Measurements from ENCODE around the gene PEA15. TPM values are rescaled to one million over a fixed set of nuclear protein-coding genes. Genes with fewer than 3 reads are reported as not detected.

Gene PEA15
- total and polyA plus RNA-seq, 10 of the 15 experiments (the other 5 are each of a cell fraction or from before 2014, with no cell fraction given) = 15.1 to 269 (median 65.6) TPM

DNA sequence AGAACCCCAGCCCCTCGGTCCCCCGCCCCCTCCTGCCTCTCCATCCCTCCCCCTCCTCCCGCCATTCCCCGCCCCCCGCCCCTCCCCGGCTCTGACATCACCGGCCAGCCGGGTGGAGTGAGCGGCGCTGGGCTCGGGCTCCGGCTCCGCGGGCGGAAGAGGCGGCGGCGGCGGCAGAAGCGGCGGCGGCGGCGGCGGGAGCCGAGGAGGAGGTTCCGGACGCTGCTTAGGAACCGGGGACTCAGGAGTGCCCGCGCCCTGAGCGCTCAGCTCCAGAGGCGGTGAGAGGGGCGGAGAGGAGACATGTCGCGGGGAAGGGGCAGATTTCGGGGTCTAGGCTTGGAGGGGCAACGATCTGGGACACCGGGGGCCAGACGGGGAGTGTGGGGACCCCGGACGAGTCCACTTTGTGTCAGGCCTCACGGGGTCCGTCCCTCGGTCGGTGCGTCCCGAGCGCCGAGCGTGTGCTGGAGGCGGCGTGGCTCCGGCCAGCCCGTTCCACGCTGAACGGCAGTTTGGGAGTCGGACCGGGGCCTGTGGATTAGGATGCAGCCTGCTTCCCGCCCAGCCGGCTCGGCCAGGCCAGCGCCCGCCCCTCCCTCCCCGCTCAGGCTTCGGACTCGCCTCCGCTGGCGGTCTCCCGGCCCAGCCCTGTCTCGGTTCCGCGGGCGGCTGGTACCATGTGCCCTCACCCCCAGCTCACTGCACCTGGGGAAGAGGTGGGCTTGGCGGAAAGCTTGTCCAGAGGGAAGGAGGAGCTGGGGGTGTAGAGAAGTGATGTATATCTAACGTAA lies at the start of gene PEA15 (continued):
- TF ChIP-seq, protein P1, sequence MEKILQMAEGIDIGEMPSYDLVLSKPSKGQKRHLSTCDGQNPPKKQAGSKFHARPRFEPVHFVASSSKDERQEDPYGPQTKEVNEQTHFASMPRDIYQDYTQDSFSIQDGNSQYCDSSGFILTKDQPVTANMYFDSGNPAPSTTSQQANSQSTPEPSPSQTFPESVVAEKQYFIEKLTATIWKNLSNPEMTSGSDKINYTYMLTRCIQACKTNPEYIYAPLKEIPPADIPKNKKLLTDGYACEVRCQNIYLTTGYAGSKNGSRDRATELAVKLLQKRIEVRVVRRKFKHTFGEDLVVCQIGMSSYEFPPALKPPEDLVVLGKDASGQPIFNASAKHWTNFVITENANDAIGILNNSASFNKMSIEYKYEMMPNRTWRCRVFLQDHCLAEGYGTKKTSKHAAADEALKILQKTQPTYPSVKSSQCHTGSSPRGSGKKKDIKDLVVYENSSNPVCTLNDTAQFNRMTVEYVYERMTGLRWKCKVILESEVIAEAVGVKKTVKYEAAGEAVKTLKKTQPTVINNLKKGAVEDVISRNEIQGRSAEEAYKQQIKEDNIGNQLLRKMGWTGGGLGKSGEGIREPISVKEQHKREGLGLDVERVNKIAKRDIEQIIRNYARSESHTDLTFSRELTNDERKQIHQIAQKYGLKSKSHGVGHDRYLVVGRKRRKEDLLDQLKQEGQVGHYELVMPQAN (conservative IDR thresholded peaks at IDR 0.05) = peak; percentile 66; the same call in 1 of the 2 replicates
- peak; percentile 8 for TF ChIP-seq BCL3 (IDR thresholded peaks at IDR 0.05; ENCODE audit: borderline replicate concordance, insufficient read depth, low read depth, low read length, poor library complexity, severe bottlenecking)
- TF ChIP-seq KDM1A (IDR thresholded peaks at IDR 0.05; ENCODE audit: borderline replicate concordance) = no peak
- TF ChIP-seq ATF7 (IDR thresholded peaks at IDR 0.05; ENCODE audit: low read depth) = no peak
- TF ChIP-seq CEBPB (IDR thresholded peaks at IDR 0.05; ENCODE audit: borderline replicate concordance in 1 of 2, low read depth in 2 of 2, low read length in 2 of 2) = no peak
- no peak for TF ChIP-seq BRCA1 (IDR thresholded peaks at IDR 0.05; ENCODE audit: low read depth, low read length)
- 0 out of 2 replicates have a peak, but pooled peaks have one; percentile 37 for TF ChIP-seq SMARCA5 (IDR thresholded peaks at IDR 0.05)
- peak; percentile 55; the same call in 1 of the 2 replicates for TF ChIP-seq RB1 (IDR thresholded peaks at IDR 0.05; ENCODE audit: borderline replicate concordance)
- TF ChIP-seq CTCF (IDR thresholded peaks at IDR 0.05 in 2 of 3, conservative IDR thresholded peaks at IDR 0.05 in 1 of 3; ENCODE audit: control insufficient read depth in 2 of 3, extremely low read depth in 1 of 3, insufficient read depth in 1 of 3, low read depth in 3 of 3, low read length in 3 of 3) = no peak
- TF ChIP-seq ELK1 (IDR thresholded peaks at IDR 0.05; ENCODE audit: low read depth, low read length) = no peak
- no peak for TF ChIP-seq CREM (IDR thresholded peaks at IDR 0.05; ENCODE audit: low read depth)
- TF ChIP-seq, protein P2, sequence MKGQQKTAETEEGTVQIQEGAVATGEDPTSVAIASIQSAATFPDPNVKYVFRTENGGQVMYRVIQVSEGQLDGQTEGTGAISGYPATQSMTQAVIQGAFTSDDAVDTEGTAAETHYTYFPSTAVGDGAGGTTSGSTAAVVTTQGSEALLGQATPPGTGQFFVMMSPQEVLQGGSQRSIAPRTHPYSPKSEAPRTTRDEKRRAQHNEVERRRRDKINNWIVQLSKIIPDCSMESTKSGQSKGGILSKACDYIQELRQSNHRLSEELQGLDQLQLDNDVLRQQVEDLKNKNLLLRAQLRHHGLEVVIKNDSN (IDR thresholded peaks at IDR 0.05; ENCODE audit: borderline replicate concordance, extremely low read length, insufficient read depth, low read depth, low read length) = no peak
- peak; percentile 42; the same call in 1 of the 2 replicates for TF ChIP-seq POLR2AphosphoS2 (IDR thresholded peaks at IDR 0.05; ENCODE audit: low read depth, low read length)
- TF ChIP-seq E2F8 (IDR thresholded peaks at IDR 0.05; ENCODE audit: low read depth, partially characterized antibody) = no peak
- no peak for TF ChIP-seq TBL1XR1 (IDR thresholded peaks at IDR 0.05; ENCODE audit: low read depth, low read length)
- TF ChIP-seq TCF7 (IDR thresholded peaks at IDR 0.05; ENCODE audit: borderline replicate concordance) = no peak

All from GM12878 (cell line).